ENCODE results near the gene BMPR2.
A peak's percentile ranks its signal among the peaks of the same experiment; 100 is the strongest.
"Not testable (repeated sequence)": the region's sequence is repeated elsewhere in the genome, so short reads cannot be mapped to it uniquely, and the experiment has no call there.

Gene BMPR2

GRCh38 chr2:202542142-202542541 is 166.0 kb downstream of the BMPR2 start:
- peak; percentile 58 to 83 for DNase-seq

- DNase-seq: no peak
Measured at GRCh38 chr2:202545523-202545922, 169.4 kb downstream of the BMPR2 start.

- no peak for DNase-seq
Measured at GRCh38 chr2:202545931-202546330, 169.8 kb downstream of the BMPR2 start.

- DNase-seq: not testable (repeated sequence)
Measured at GRCh38 chr2:202546499-202547141, 170.5 kb downstream of the BMPR2 start.

- no peak for DNase-seq
Measured at GRCh38 chr2:202548240-202548639, 172.1 kb downstream of the BMPR2 start.

- DNase-seq: not testable (repeated sequence)
Measured at GRCh38 chr2:202551000-202551399, 174.9 kb downstream of the BMPR2 start.

- no peak for DNase-seq
Measured at GRCh38 chr2:202555356-202555755, 179.2 kb downstream of the BMPR2 start.

GRCh38 chr2:202560200-202560599 is 184.1 kb downstream of the BMPR2 start:
- no peak for DNase-seq

GRCh38 chr2:202564226-202564625 is 188.1 kb downstream of the BMPR2 start:
- no peak for DNase-seq

- DNase-seq: no peak
Measured at GRCh38 chr2:202566286-202566685, 190.2 kb downstream of the BMPR2 start.

- DNase-seq: no peak
Measured at GRCh38 chr2:202574541-202574940, 198.4 kb downstream of the BMPR2 start.

- not testable (repeated sequence) for DNase-seq
Measured at GRCh38 chr2:202575194-202575593, 199.1 kb downstream of the BMPR2 start.

GRCh38 chr2:202577250-202578183 is 201.4 kb downstream of the BMPR2 start:
- no peak for DNase-seq

- not testable (repeated sequence) for DNase-seq
Measured at GRCh38 chr2:202582846-202583245, 206.7 kb downstream of the BMPR2 start.

GRCh38 chr2:202583709-202584219 is 207.6 kb downstream of the BMPR2 start:
- DNase-seq: no peak

- DNase-seq: peak; percentile 50 to 83
Measured at GRCh38 chr2:202588647-202589581, 212.8 kb downstream of the BMPR2 start.

- no peak for DNase-seq
Measured at GRCh38 chr2:202589582-202589949, 213.4 kb downstream of the BMPR2 start.

GRCh38 chr2:202592566-202592965 is 216.4 kb downstream of the BMPR2 start:
- DNase-seq: no peak

- DNase-seq: no peak
Measured at GRCh38 chr2:202599105-202599504, 223.0 kb downstream of the BMPR2 start.

- DNase-seq: no peak
Measured at GRCh38 chr2:202599911-202600310, 223.8 kb downstream of the BMPR2 start.

GRCh38 chr2:202604699-202605098 is 228.6 kb downstream of the BMPR2 start:
- no peak for DNase-seq

- DNase-seq: no peak
Measured at GRCh38 chr2:202605174-202605573, 229.0 kb downstream of the BMPR2 start.
